K562 (cell line): ENCODE results near the gene UBR3.

ENCODE experiments used
- ATF6 ChIP-seq: sonication (generic); formaldehyde crosslinking; IDR thresholded peaks from 2 replicates; pipeline ENCODE4 v1.4.0; 2020; ENCODE audit warnings: mild to moderate bottlenecking, missing genetic modification reagents
- EZH2 ChIP-seq: IDR thresholded peaks from 2 replicates; pipeline ENCODE4 v1.6.1; 2012; ENCODE audit warnings: low read depth, mild to moderate bottlenecking, inconsistent platforms, low read length, borderline replicate concordance
- HDAC2 ChIP-seq: fragments of 450-650 bp; IDR thresholded peaks from 2 replicates; pipeline ENCODE4 v1.6.1; 2016; ENCODE audit warnings: mild to moderate bottlenecking
- NFE2 ChIP-seq: IDR thresholded peaks from 2 replicates; pipeline ENCODE4 v1.6.1; 2014; ENCODE audit warnings: antibody characterized with exemption, low read depth
- POLR2A ChIP-seq: fragments of 450-650 bp; conservative IDR thresholded peaks from 2 replicates; pipeline ENCODE4 v1.6.1; 2016
- SIN3A ChIP-seq, 2 experiments: fragments of 150-350 bp in 1 of 2; IDR thresholded peaks; 2 replicates each; pipeline ENCODE4 v1.6.1; 2011 to 2016; ENCODE audit warnings: borderline replicate concordance in 2 of 2, low read depth in 2 of 2, low read length in 2 of 2, mild to moderate bottlenecking in 2 of 2, moderate library complexity in 2 of 2; ENCODE audit not compliant: control insufficient read depth in 1 of 2
- SRSF9 ChIP-seq: fragments of 200-400 bp; formaldehyde crosslinking; IDR thresholded peaks from 2 replicates; pipeline ENCODE4 v1.6.1; 2017; ENCODE audit warnings: low read depth, low read length, borderline replicate concordance
- TF ChIP-seq, protein P1 (sequence below), 3 experiments: IDR thresholded peaks in 2 of 3; conservative IDR thresholded peaks in 1 of 3; 2 replicates each; pipeline ENCODE4 v1.5.1; 2011 to 2012; ENCODE audit warnings: low read length in 3 of 3, mild to moderate bottlenecking in 3 of 3, control low read depth in 2 of 3, improper control_type of control experiment in 1 of 3, inconsistent platforms in 1 of 3, low read depth in 1 of 3, mixed read lengths in 1 of 3, moderate library complexity in 1 of 3; ENCODE audit not compliant: insufficient read depth in 2 of 3

DNA sequence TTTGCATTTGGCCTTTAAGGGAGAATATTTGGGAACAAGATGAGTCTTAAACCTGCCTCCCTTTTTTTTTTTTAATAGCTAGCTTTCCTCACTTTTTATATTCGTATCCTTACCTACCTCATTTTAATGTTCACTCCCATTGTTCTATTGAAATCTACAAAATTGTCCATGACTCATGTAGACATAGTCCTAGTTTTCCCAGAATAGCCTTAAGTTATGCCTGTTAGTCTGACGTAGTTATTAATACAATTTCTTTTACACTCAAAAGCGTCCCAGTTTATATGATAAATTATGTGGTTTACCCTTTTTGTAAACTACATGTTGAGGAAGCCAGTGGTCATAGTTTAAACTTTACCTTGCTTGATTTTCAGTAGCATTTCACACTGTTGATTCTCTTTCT, 73.4 kb downstream of the UBR3 start:
- TF ChIP-seq SRSF9 (no peak), POLR2A (no peak), SIN3A (IDR thresholded peaks at IDR 0.05; ENCODE audit: borderline replicate concordance in 2 of 2, control insufficient read depth in 1 of 2, low read depth in 2 of 2, low read length in 2 of 2) (no peak), HDAC2 (no peak), EZH2 (no peak), ATF6 (CRISPR knock-in tag) (no peak), NFE2 (no peak)
- TF ChIP-seq, protein P1, sequence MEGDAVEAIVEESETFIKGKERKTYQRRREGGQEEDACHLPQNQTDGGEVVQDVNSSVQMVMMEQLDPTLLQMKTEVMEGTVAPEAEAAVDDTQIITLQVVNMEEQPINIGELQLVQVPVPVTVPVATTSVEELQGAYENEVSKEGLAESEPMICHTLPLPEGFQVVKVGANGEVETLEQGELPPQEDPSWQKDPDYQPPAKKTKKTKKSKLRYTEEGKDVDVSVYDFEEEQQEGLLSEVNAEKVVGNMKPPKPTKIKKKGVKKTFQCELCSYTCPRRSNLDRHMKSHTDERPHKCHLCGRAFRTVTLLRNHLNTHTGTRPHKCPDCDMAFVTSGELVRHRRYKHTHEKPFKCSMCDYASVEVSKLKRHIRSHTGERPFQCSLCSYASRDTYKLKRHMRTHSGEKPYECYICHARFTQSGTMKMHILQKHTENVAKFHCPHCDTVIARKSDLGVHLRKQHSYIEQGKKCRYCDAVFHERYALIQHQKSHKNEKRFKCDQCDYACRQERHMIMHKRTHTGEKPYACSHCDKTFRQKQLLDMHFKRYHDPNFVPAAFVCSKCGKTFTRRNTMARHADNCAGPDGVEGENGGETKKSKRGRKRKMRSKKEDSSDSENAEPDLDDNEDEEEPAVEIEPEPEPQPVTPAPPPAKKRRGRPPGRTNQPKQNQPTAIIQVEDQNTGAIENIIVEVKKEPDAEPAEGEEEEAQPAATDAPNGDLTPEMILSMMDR (IDR thresholded peaks at IDR 0.05 in 2 of 3, conservative IDR thresholded peaks at IDR 0.05 in 1 of 3; ENCODE audit: insufficient read depth in 2 of 3, low read depth in 1 of 3, low read length in 3 of 3): no peak
